SK-N-SH (cell line): ENCODE measurements around the gene GRM8. TPM values are rescaled to one million over a fixed set of nuclear protein-coding genes. Genes with fewer than 3 reads are reported as not detected.

Source experiments
- CTCF ChIA-PET: fragments of 300-600, 350-600 bp; formaldehyde crosslinking; extraction: SDS; loops from one replicate; lab custom pipeline; 2021; lab: Yijun Ruan, JAX
- POLR2A ChIA-PET: fragments of 350-600 bp; sonication (Branson Sonifier 250); formaldehyde crosslinking; extraction: SDS; loops from one replicate; lab custom pipeline; 2020; ENCODE audit warnings: antibody characterized with exemption, inconsistent platforms; lab: Yijun Ruan, JAX
- DNase-seq: peaks from one replicate; pipeline ENCODE4 v3.0.0; 2012
- H2AFZ ChIP-seq: fragments of 200-600 bp; sonication (generic); 2 replicates; pipeline ENCODE4 v1.8.1; 2016; ENCODE audit warnings: antibody characterized with exemption, mild to moderate bottlenecking, low read depth
- H3F3A ChIP-seq: fragments of 200-600 bp; sonication (generic); replicated peaks from 2 replicates; pipeline ENCODE3; 2016; ENCODE audit warnings: antibody characterized with exemption, mild to moderate bottlenecking; ENCODE audit not compliant: insufficient read depth
- H3K27ac ChIP-seq, 2 experiments: fragments of 200-500 bp in 1 of 2; fragments of 200-600 bp in 1 of 2; sonication (Bioruptor generic) in 1 of 2; sonication (generic), shearing (Covaris generic) in 1 of 2; 2 replicates each; pipeline versions ENCODE4 v1.5.1 to v1.6.1; 2014 to 2016; ENCODE audit warnings: low read depth in 2 of 2, inconsistent platforms in 1 of 2, low read length in 1 of 2, mild to moderate bottlenecking in 1 of 2, mixed read lengths in 1 of 2
- H3K27me3 ChIP-seq: fragments of 200-600 bp; sonication (generic), shearing (Covaris generic); 2 replicates; pipeline ENCODE4 v1.6.1; 2016; ENCODE audit warnings: mixed run types; ENCODE audit not compliant: insufficient read depth
- H3K36me3 ChIP-seq, 2 experiments: fragments of 200-500 bp in 1 of 2; fragments of 200-600 bp in 1 of 2; sonication (Bioruptor generic) in 1 of 2; sonication (generic) in 1 of 2; replicated peaks in 1 of 2; 2 replicates each; pipeline versions ENCODE3 to v1.5.1; 2014 to 2016; ENCODE audit warnings: low read length in 1 of 2, mild to moderate bottlenecking in 1 of 2; ENCODE audit not compliant: insufficient read depth in 2 of 2, control insufficient read depth in 1 of 2
- H3K4me1 ChIP-seq, 2 experiments: fragments of 200-500 bp in 1 of 2; fragments of 200-600 bp in 1 of 2; sonication (Bioruptor generic) in 1 of 2; sonication (generic), shearing (Covaris generic) in 1 of 2; 2 replicates each; pipeline versions ENCODE4 v1.5.1 to v1.6.1; 2014 to 2016; ENCODE audit warnings: low read depth in 1 of 2, low read length in 1 of 2, mixed run types in 1 of 2; ENCODE audit not compliant: insufficient read depth in 2 of 2, control insufficient read depth in 1 of 2
- H3K4me2 ChIP-seq: fragments of 200-600 bp; sonication (generic), shearing (Covaris generic); 2 replicates; pipeline ENCODE4 v1.6.1; 2017; ENCODE audit warnings: mixed run types
- H3K4me3 ChIP-seq, 2 experiments: fragments of 200-500 bp in 1 of 2; fragments of 200-600 bp in 1 of 2; sonication (Bioruptor generic) in 1 of 2; sonication (generic), shearing (Covaris generic) in 1 of 2; 2 replicates each; pipeline versions ENCODE4 v1.5.1 to v1.8.1; 2014 to 2016; ENCODE audit warnings: low read depth in 2 of 2, inconsistent platforms in 1 of 2, low read length in 1 of 2, mild to moderate bottlenecking in 1 of 2, mixed read lengths in 1 of 2, moderate library complexity in 1 of 2
- H3K79me2 ChIP-seq: fragments of 200-600 bp; sonication (generic); 2 replicates; pipeline ENCODE4 v1.8.1; 2017; ENCODE audit warnings: mild to moderate bottlenecking; ENCODE audit not compliant: insufficient read depth
- H3K9ac ChIP-seq: fragments of 200-600 bp; sonication (generic); 2 replicates; pipeline ENCODE4 v1.6.1; 2017; ENCODE audit warnings: mixed run types
- H3K9me2 ChIP-seq: fragments of 200-600 bp; sonication (generic); 2 replicates; pipeline ENCODE4 v1.6.1; 2017; ENCODE audit warnings: mixed run types
- H3K9me3 ChIP-seq: fragments of 200-600 bp; sonication (generic); 2 replicates; pipeline ENCODE4 v1.6.1; 2017; ENCODE audit warnings: mixed run types, mild to moderate bottlenecking, moderate library complexity
- H4K20me1 ChIP-seq: fragments of 200-600 bp; sonication (generic); 2 replicates; pipeline ENCODE4 v1.6.1; 2017; ENCODE audit warnings: mild to moderate bottlenecking, mixed run types; ENCODE audit not compliant: insufficient read depth
- CHD2 ChIP-seq: fragments of 150-350 bp; IDR thresholded peaks from 2 replicates; pipeline ENCODE4 v1.6.1; 2018; ENCODE audit warnings: low read length; ENCODE audit not compliant: partially characterized antibody
- CTCF ChIP-seq: fragments of 200-600 bp; sonication (generic); IDR thresholded peaks from 2 replicates; pipeline ENCODE4 v1.6.1; 2017; ENCODE audit warnings: antibody characterized with exemption, mild to moderate bottlenecking, moderate library complexity
- EZH2phosphoT487 ChIP-seq: fragments of 200-600 bp; sonication (generic); IDR thresholded peaks from 2 replicates; pipeline ENCODE4 v1.6.1; 2017; ENCODE audit warnings: low read depth, mixed run types, mild to moderate bottlenecking, antibody characterized with exemption, moderate library complexity, borderline replicate concordance
- FOXJ3 ChIP-seq: sonication (generic); formaldehyde crosslinking; IDR thresholded peaks from 2 replicates; pipeline ENCODE4 v1.5.1; 2020; ENCODE audit warnings: mild to moderate bottlenecking, missing genetic modification reagents
- FOXM1 ChIP-seq: IDR thresholded peaks from 2 replicates; pipeline ENCODE4 v1.4.0; 2012; ENCODE audit warnings: low read depth, mild to moderate bottlenecking
- GABPA ChIP-seq: IDR thresholded peaks from 2 replicates; pipeline ENCODE4 v1.4.0; 2012; ENCODE audit warnings: low read depth, mild to moderate bottlenecking
- GATA2 ChIP-seq: sonication (generic); formaldehyde crosslinking; IDR thresholded peaks from 2 replicates; pipeline ENCODE4 v1.5.0; 2020; ENCODE audit warnings: mild to moderate bottlenecking, missing genetic modification reagents
- IRF3 ChIP-seq: fragments of 150-350 bp; IDR thresholded peaks from 2 replicates; pipeline ENCODE4 v1.6.1; 2016; ENCODE audit warnings: mild to moderate bottlenecking, low read depth, low read length
- JUND ChIP-seq: IDR thresholded peaks from 2 replicates; pipeline ENCODE4 v1.4.0; 2012
- NRF1 ChIP-seq: IDR thresholded peaks from 2 replicates; pipeline ENCODE4 v1.6.1; 2012; ENCODE audit warnings: low read depth, mild to moderate bottlenecking, low read length
- PBX3 ChIP-seq: IDR thresholded peaks from 2 replicates; pipeline ENCODE4; 2012
- REST ChIP-seq: IDR thresholded peaks from 2 replicates; pipeline ENCODE4 v1.6.1; 2012; ENCODE audit warnings: mild to moderate bottlenecking, low read depth, low read length, moderate library complexity
- RFX5 ChIP-seq: IDR thresholded peaks from 2 replicates; pipeline ENCODE4 v1.6.1; 2012; ENCODE audit warnings: mild to moderate bottlenecking, improper control_type of control experiment, low read length
- SMC3 ChIP-seq: IDR thresholded peaks from 2 replicates; pipeline ENCODE4 v1.6.1; 2012; ENCODE audit warnings: low read depth, low read length, improper control_type of control experiment
- YY1 ChIP-seq: IDR thresholded peaks from 2 replicates; pipeline ENCODE4 v1.4.0; 2012; ENCODE audit warnings: low read depth, mild to moderate bottlenecking
- ZBTB33 ChIP-seq: IDR thresholded peaks from 2 replicates; pipeline ENCODE4 v1.4.0; 2012; ENCODE audit warnings: low read depth, borderline replicate concordance
- WGBS: methylation state at CpG from one replicate; pipeline ENCODE4 v1.1.6; 2017; ENCODE audit warnings: low lambda C conversion rate; 5-methylcytosine and 5-hydroxymethylcytosine counted together
- polyA plus RNA-seq, 3 experiments: library from polyadenylated mRNA; depleted of rRNA; stranded (reverse); fragments of >200 nt; gene quantifications; 2 replicates each; pipeline ENCODE4 v1.2.3, GENCODE V29; 2012

The GRM8 gene
- polyA plus RNA-seq, 1 of the 3 experiments (the other 2 are of a cell fraction): 0.10 TPM

GRCh38 chr7:126533715-126534114 is 719.0 kb downstream of the GRM8 start:
- Histone ChIP-seq H3K79me2 (no peaks in the 10 kb centered on the region), H2AFZ (no peak overlapping the region), H4K20me1 (no peaks in the 10 kb centered on the region), H3K4me3 (no peak overlapping the region), H3K36me3 (no peaks in the 10 kb centered on the region), H3K9me2 (no peaks in the 10 kb centered on the region), H3K9me3 (no peaks in the 10 kb centered on the region), H3F3A (peaks cover 13% of the 10 kb centered on the region), H3K4me2 (no peak overlapping the region), H3K27ac (no peak overlapping the region), H3K4me1 (peaks cover 0 to 16% of the 10 kb centered on the region in 2 experiments), H3K9ac (no peak overlapping the region), H3K27me3 (no peaks in the 10 kb centered on the region)
- POLR2A ChIA-PET: no interaction called here
- WGBS: 62% methylated on average over 7 of the region's 7 CpGs
- CTCF ChIA-PET: no interaction called here
- DNase-seq: no peak
- TF ChIP-seq GATA2 (CRISPR knock-in tag) (no peak), SMC3 (no peak), NRF1 (no peak), CTCF (no peak), IRF3 (no peak), RFX5 (no peak), FOXM1 (no peak), EZH2phosphoT487 (no peak), FOXJ3 (no peak), REST (no peak), CHD2 (no peak), ZBTB33 (no peak), PBX3 (no peak), YY1 (no peak), GABPA (no peak), JUND (no peak)
